Middle frontal gyrus (tissue), 1 donor: ENCODE measurements around the gene CACNA1E.
A peak's percentile ranks its signal among the peaks of the same experiment; 100 is the strongest.
"Not testable (repeated sequence)": the region's sequence is repeated elsewhere in the genome, so short reads cannot be mapped to it uniquely, and the experiment has no call there.

Experiments
- DNase-seq: peaks from one replicate; pipeline ENCODE4 v3.0.0-alpha.2; 2015; ENCODE audit warnings: low spot score; ENCODE audit errors: extremely low spot score

CACNA1E gene

GRCh38 chr1:181516706-181517105 is 33.4 kb downstream of the CACNA1E start:
- DNase-seq, result no peak

DNA sequence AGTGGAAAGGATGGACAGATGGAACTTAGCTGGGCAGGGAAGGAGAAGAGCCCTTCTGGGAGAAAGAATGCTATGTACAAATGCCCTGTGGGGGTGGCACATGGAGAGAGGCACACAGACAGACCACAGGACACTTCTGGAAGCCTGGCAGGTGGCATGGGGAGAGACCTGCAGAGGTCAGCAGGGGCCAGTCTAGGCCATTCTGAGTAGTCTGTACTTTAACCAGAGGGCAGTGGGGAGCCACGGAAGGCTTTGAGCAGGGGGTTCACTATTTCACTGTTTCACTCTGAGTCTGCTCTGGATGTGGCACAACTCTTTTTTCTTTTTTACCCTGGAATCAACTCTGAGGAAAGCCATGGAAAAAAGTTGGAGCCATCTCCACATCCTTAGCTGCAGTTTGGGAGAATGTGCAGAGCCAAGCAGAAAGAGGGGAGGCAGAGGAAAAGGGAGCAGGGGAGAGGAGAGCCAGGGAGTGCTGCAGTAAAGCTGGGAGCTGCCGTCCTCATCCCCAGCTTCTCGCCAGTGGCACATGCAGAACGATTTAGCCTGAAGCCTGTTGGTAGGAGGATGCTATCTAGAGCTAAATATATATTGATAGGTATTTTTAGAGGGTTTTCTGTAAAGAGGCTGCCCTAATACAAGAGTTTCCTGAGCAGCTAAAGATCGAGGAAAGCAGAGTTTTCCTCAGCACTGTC is 34.0 kb downstream of the CACNA1E start:
- DNase-seq, result no peak

- DNase-seq, result no peak
Measured at GRCh38 chr1:181518152-181518551, 34.8 kb downstream of the CACNA1E start.

GRCh38 chr1:181522864-181523263 is 39.5 kb downstream of the CACNA1E start:
- no peak for DNase-seq

DNA sequence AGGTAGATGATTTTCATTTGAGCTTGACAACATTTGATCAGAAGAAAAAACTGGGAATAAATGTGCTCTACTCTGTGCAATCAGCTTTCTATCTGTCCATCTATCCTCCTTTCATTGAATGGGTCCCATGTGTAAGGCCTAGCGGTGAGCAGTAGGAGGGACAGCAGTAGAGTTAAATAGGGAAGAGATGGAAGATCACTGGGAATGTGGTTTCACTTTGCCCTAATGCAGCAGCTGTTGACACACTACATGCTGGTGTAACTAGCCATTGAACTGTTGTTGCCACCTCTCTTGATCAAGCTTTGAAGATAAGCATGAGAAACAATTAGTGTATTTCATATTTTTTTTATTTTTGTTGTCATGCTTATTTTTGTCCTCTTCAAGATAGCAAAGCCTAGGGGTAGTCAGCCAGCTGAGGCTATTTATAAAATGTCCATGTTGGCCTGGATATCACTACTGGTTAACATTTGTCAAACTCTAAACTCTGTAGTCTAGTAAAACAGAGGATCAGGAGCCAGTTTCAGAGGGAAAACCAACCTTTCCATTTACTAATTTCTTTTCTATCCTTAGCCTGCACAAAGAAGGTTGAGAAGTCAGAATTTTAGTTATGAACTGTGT is 41.9 kb downstream of the CACNA1E start:
- DNase-seq, result no peak

- DNase-seq, result not testable (repeated sequence)
Measured at GRCh38 chr1:181528241-181528640, 44.9 kb downstream of the CACNA1E start.

- no peak for DNase-seq
Measured at GRCh38 chr1:181531441-181531840, 48.1 kb downstream of the CACNA1E start.

GRCh38 chr1:181531951-181532600 is 48.8 kb downstream of the CACNA1E start:
- no peak for DNase-seq

- DNase-seq, result no peak
Measured at GRCh38 chr1:181538836-181539235, 55.5 kb downstream of the CACNA1E start.

DNA sequence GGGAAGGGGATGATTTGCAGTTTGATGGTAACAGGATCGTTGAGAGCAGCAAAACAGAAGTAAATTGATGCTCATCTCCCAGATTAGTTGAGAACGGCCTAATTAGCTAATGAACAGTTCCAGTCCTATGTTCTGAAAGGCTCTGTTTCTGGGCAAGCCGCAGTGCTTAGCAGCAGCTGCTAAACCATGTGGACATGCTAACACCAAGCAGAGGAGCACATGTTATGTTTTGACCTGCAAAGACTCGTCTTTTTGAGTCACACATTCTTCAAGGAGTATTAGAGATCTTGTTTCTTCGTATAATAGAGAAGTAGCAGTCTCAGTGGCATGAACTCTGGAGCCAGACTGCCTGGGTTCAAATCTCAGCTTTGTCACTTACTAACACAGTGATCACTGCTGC is 58.1 kb downstream of the CACNA1E start:
- no peak for DNase-seq

GRCh38 chr1:181541947-181542346 is 58.6 kb downstream of the CACNA1E start:
- DNase-seq, result no peak

DNA sequence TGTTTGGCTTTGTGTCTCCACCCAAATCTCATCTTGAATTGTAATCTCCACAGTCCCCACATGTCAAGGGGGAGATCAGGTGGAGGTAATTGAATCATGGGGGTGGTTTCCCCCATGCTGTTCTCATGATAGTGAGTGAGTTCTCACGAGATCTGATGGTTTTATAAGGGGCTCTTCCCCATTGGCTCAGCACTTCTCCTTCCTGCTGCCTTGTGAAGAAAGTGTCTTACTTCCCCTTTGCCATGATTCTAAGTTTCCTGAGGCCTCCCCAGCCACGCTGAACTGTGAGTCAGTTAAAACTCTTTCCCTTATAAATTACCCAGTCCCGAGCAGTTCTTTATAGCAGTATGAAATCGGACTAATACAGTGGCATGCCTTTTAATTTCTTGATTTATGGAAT is 59.1 kb downstream of the CACNA1E start:
- DNase-seq, result not testable (repeated sequence)

DNA sequence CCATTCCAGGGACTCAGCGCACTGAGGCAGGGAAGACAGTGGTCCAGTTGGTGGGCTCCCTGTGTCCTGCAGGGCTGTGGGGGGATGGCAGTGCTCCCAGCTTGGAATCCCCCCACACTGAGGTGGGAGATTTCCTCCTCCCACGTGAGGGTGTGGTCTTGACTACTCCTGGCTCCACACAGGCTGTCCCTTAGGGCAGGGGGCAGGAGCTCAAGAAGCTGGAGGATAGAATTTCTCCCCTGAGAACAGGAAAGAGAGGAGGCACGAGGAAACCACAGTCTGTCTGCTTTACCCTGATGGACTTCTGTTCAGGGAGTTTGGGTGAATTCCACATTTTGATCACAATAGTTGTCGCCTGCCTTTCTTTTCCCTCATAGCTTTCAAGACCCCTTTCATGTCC is 62.1 kb downstream of the CACNA1E start:
- DNase-seq, result no peak

- no peak for DNase-seq
Measured at GRCh38 chr1:181548497-181548896, 65.2 kb downstream of the CACNA1E start.

DNA sequence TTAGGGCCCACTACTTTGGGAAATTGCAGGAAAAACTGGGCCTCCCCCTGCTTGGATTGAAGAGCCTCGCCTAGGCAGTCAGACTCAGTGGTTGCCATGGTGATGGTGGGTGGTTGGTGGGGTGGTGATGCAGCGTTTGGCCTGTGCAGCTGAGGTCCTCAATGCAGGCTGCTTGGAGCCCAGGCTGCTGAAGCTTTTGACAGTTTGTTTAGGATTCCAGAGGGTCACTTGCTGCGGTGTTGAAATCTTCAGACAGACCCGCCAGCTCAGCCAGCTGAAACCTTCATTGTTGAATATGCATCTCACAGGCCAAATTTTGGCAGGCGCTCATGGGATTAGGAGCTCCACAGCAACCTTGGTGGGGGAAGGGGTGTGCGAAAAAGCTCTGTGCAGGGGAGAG is 67.9 kb downstream of the CACNA1E start:
- peak; percentile 59 for DNase-seq

DNA sequence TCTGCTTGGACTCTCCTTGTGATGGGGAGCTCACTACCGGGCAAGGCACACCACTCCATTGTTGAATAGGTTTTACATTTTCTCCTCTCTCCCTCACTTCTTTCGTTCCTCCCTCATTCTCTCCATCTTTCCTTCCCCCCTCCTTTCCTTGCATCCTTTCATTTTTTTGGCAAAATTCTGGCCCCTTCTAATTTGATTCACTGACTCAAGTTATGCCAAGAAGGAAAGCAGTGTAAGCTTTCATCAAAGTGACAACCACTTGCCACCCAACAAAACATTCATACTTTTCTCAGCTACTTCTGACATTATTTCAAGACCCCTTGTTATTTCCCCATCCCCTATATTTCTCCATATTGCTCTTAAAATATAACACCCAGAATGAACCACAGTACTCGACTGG is 68.4 kb downstream of the CACNA1E start:
- DNase-seq, result no peak

DNA sequence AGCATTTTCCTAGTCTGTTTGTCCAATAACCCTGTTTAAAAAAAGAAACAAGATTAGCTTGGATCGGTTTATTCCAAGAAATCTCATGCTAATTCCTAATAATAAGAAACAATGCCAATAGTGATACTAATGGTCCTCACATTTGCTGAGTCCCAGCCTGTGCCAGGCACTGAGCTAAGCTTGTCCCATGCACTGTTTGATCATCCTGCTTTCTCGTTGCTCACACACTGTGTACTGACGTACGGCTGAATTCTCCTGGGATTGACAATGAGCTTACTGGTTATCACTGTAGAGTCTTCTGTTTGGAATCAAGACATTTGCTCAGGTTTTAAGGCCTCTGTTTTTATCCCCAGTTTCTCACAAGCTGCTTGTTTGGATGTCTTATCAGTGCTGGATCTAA is 71.1 kb downstream of the CACNA1E start:
- no peak for DNase-seq

DNA sequence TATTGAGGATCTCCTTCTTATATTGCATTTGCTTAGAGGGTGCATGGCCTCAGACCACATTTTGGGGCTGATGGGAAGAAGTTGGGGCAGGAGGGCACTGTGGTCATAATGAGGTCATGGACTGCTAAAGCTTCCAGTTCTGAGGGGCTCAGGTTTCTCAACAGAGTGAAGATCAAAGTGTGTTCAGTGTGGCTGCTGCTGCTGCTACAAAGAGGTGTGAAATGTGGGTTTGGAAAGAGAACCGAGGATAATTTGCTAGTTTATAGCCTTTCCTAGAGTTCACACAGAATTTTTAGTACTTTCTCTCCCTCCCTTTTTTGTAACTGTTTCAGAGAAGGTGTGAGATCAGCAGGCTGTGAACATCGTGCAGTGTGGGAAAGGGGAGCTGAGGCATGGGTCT is 73.3 kb downstream of the CACNA1E start:
- DNase-seq, result no peak

- no peak for DNase-seq
Measured at GRCh38 chr1:181557313-181557712, 74.0 kb downstream of the CACNA1E start.

DNA sequence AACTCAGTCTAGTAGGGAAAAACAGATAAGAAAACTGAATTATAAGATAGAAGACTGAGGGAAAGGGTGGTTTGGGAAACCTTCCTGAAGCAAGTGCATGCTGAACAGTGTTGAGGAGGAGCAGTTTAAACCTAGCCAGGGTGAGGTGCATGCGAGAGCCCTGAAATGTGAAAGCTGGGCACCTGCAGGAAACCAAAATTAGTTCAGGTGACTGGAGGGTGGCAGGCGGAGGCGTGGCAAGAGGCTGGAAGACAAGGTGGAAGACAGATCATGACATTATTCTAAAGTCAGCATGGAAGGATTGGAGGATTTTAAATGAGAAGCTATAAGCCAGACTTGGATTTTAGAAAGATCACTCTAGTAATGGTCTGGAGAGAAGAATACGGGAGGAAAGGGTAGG is 75.1 kb downstream of the CACNA1E start:
- no peak for DNase-seq

DNA sequence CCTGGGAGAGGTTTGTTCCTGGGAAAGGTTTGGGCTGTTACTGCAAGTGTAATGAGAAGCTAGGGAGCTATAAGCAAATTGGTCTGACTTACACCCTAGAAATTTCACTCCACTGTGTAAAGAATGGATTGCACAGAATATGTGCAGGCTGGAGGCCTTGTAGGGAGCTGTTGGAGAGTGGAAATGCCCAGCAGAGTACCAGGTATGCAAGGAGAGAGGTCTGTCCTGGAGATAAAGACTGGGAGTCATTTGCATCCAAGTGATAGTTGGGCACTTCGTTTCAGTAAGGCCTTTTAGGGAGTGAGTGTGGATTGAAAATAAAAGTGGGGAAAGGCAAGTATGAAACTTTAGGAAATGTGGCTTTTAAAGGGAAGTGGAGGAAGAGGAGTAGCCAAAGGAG is 75.8 kb downstream of the CACNA1E start:
- no peak for DNase-seq

DNA sequence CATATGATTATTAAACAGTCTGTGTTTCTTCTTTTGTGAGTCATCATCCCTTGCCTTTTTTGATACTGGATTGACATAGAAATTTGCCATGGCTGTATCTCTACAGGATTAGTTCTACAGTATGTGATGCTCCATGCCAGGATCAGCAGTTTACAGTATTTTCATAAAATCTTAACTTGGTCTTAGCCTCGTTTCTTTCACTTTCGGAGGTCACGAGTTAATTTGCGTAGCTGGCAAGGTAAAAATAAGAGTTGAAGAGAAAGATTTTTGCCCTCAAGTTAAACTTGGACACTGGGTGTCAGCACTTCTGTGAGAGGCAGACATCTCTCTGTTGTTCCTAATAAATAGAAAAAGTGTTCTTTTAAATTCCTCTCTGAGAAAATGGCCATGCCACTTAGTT is 79.1 kb downstream of the CACNA1E start:
- DNase-seq, result no peak

DNA sequence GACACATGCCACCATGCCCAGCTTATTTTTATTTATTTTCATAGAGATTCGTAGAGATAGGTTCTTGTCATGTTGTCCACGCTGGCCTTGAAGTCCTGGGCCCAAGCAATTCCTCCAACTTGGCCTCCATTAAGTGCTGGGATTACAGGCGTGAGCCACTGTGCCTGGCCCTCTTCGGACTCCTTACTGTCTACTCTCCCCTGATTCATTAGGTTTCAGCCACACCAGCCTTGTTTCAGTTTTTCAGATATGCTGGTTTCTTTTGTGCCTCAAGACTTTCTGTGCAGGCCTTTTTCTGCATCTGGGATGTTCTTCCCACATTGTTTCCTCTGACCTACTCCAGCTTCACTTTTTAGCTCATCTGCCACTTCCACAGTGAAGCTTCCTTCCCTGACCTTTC is 85.4 kb downstream of the CACNA1E start:
- no peak for DNase-seq
